Tibial nerve (tissue), 4 donors: ENCODE results near the gene MOV10L1. TPM values are rescaled to one million over a fixed set of nuclear protein-coding genes. Genes with fewer than 3 reads are reported as not detected.
"Not testable (repeated sequence)": the region's sequence is repeated elsewhere in the genome, so short reads cannot be mapped to it uniquely, and the experiment has no call there.

Source experiments
- DNase-seq, 2 donors: peaks; one replicate each; pipeline ENCODE4 v3.0.0-alpha.2; 2019; ENCODE audit warnings: low spot score in 2 of 2
- H3K27ac ChIP-seq, 4 donors: fragments of 200-600 bp; sonication (generic) in 3 of 4; one replicate each; pipeline ENCODE4 v1.5.1; 2017 to 2019; ENCODE audit warnings: mild to moderate bottlenecking in 1 of 4
- H3K27me3 ChIP-seq, 2 donors: fragments of 200-600 bp; sonication (generic) in 1 of 2; one replicate each; pipeline versions ENCODE4 v1.5.1 to v1.6.0; 2017 to 2019
- H3K36me3 ChIP-seq, 3 donors: fragments of 200-600 bp; sonication (generic); one replicate each; pipeline ENCODE4 v1.5.1; 2018 to 2019
- H3K4me1 ChIP-seq, 4 donors: fragments of 200-600 bp; sonication (generic) in 3 of 4; one replicate each; pipeline ENCODE4 v1.5.1; 2017 to 2019
- H3K4me3 ChIP-seq, 4 donors: fragments of 200-600 bp; sonication (generic) in 3 of 4; one replicate each; pipeline ENCODE4 v1.5.1; 2017 to 2019; ENCODE audit warnings: mild to moderate bottlenecking in 1 of 4, moderate library complexity in 1 of 4
- H3K9me3 ChIP-seq, 4 donors: fragments of 200-600 bp; sonication (generic) in 3 of 4; one replicate each; pipeline ENCODE4 v1.5.1; 2017 to 2019
- EP300 ChIP-seq, 2 donors: sonication (generic); formaldehyde crosslinking; IDR thresholded peaks; one replicate each; pipeline ENCODE4 v1.6.1; 2017; ENCODE audit warnings: antibody characterized with exemption in 2 of 2, mild to moderate bottlenecking in 1 of 2
- POLR2A ChIP-seq, 2 donors: fragments of 450-650 bp; IDR thresholded peaks; one replicate each; pipeline ENCODE4 v1.6.1; 2017; ENCODE audit warnings: antibody characterized with exemption in 2 of 2, mild to moderate bottlenecking in 2 of 2, moderate library complexity in 2 of 2
- WGBS, 2 donors: methylation state at CpG; one replicate each; pipeline ENCODE4 v1.1.5; 2018; 5-methylcytosine and 5-hydroxymethylcytosine counted together
- total RNA-seq, 4 donors: library from RNA; depleted of rRNA; stranded (reverse); fragments of >200 nt; gene quantifications; one replicate each; pipeline ENCODE4 v1.1.0, GENCODE V29; 2016
- TF ChIP-seq, protein P1 (sequence below), 5 experiments: fragments of 200-600 bp in 3 of 5; fragments of 450-650 bp in 2 of 5; sonication (generic) in 3 of 5; IDR thresholded peaks; one replicate each; pipeline ENCODE4 v1.5.1; 2016 to 2019; ENCODE audit warnings: antibody characterized with exemption in 5 of 5, mild to moderate bottlenecking in 3 of 5, moderate library complexity in 2 of 5

MOV10L1 gene
- total RNA-seq, 4 donors from 2014 or later: 1.0 to 3.7 (median 2.6) TPM

- no peak overlapping the region for H3K4me3 ChIP-seq
- no peak overlapping the region for H3K27ac ChIP-seq
- TF ChIP-seq POLR2A (IDR thresholded peaks at IDR 0.05) (no peak), EP300 (IDR thresholded peaks at IDR 0.05) (no peak)
- TF ChIP-seq, protein P1, sequence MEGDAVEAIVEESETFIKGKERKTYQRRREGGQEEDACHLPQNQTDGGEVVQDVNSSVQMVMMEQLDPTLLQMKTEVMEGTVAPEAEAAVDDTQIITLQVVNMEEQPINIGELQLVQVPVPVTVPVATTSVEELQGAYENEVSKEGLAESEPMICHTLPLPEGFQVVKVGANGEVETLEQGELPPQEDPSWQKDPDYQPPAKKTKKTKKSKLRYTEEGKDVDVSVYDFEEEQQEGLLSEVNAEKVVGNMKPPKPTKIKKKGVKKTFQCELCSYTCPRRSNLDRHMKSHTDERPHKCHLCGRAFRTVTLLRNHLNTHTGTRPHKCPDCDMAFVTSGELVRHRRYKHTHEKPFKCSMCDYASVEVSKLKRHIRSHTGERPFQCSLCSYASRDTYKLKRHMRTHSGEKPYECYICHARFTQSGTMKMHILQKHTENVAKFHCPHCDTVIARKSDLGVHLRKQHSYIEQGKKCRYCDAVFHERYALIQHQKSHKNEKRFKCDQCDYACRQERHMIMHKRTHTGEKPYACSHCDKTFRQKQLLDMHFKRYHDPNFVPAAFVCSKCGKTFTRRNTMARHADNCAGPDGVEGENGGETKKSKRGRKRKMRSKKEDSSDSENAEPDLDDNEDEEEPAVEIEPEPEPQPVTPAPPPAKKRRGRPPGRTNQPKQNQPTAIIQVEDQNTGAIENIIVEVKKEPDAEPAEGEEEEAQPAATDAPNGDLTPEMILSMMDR (IDR thresholded peaks at IDR 0.05): no peak
- no peak for DNase-seq
- H3K9me3 ChIP-seq: no peaks in the 10 kb centered on the region
- H3K4me1 ChIP-seq: no peaks in the 10 kb centered on the region
- H3K36me3 ChIP-seq: no peaks in the 10 kb centered on the region
- H3K27me3 ChIP-seq: peaks cover 0 to 8% of the 10 kb centered on the region in 2 donors
- 73 to 90% methylated on average over 4 of the region's 4 CpGs for WGBS, 2 donors
Measured at GRCh38 chr22:50131894-50132293, 42.1 kb downstream of the MOV10L1 start.

- no peaks in the 10 kb centered on the region for H3K9me3 ChIP-seq
- WGBS, 2 donors: 75% methylated on average over 10 of the region's 10 CpGs
- no peaks in the 10 kb centered on the region for H3K4me1 ChIP-seq
- TF ChIP-seq POLR2A (IDR thresholded peaks at IDR 0.05): no peak
- no peak for TF ChIP-seq EP300 (IDR thresholded peaks at IDR 0.05)
- TF ChIP-seq, protein P1 (IDR thresholded peaks at IDR 0.05): no peak
- peaks cover 0 to 8% of the 10 kb centered on the region in 2 donors for H3K27me3 ChIP-seq
- no peak overlapping the region for H3K27ac ChIP-seq
- no peak for DNase-seq
- H3K36me3 ChIP-seq: no peaks in the 10 kb centered on the region
- no peak overlapping the region for H3K4me3 ChIP-seq
Measured at GRCh38 chr22:50134481-50134880, 44.7 kb downstream of the MOV10L1 start.

DNA sequence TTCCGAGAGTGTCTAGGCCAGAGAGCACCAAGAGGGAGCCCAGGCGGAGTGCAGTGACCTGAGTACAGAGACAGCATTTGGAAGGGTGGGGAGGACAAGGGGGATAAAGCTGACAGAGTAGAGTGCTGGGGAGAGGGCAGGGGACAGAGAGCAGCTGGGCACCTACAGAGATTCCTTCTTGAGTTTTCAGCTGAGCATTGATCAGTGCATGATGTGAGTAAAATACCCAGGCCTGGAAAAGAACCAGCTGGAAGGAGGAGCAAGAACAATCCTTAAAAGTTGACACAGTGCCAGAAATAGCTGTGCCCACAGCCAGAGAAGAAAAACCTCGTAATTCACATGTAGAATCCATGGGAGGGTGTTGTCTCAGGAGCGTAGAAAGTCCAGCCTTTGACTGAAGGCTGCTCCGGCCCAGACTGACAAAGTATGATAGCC, 46.8 kb downstream of the MOV10L1 start:
- Histone ChIP-seq H3K27me3 (peaks cover 0 to 4% of the 10 kb centered on the region in 2 donors), H3K27ac (no peak overlapping the region), H3K9me3 (no peaks in the 10 kb centered on the region), H3K36me3 (no peaks in the 10 kb centered on the region), H3K4me1 (no peaks in the 10 kb centered on the region), H3K4me3 (no peak overlapping the region)
- no peak for DNase-seq
- TF ChIP-seq POLR2A (IDR thresholded peaks at IDR 0.05): no peak
- TF ChIP-seq, protein P1 (IDR thresholded peaks at IDR 0.05): no peak
- TF ChIP-seq EP300 (IDR thresholded peaks at IDR 0.05): no peak
- 54 to 65% methylated on average over 5 of the region's 5 CpGs for WGBS, 2 donors

- H3K9me3 ChIP-seq, DNase-seq, H3K4me1 ChIP-seq, H3K27me3 ChIP-seq, H3K4me3 ChIP-seq, H3K36me3 ChIP-seq, H3K27ac ChIP-seq: not testable (repeated sequence)
- 94 to 96% methylated on average over 9 of the region's 9 CpGs for WGBS, 2 donors
Measured at GRCh38 chr22:50137277-50137676, 47.5 kb downstream of the MOV10L1 start.

DNA sequence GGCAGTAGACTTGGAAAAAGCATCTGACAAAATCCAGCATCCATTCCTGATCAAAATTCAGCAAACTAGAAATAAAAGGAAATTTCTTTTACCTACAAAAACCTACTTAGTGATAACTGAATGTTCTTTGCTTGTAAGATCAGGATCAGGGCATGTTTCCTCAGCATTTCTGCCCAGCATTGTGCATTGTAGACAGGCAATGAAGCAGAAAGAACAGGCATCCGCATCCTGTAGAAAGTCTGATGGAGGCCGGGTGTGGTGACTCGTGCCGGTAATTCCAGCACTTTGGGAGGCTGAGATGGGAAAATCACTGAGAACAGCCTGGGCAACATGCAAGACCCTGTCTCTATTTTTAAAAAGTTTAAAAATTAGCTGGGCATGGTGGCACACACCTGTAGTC, 48.2 kb downstream of the MOV10L1 start:
- no peaks in the 10 kb centered on the region for H3K36me3 ChIP-seq
- 94 to 95% methylated on average over 4 of the region's 4 CpGs for WGBS, 2 donors
- TF ChIP-seq EP300 (IDR thresholded peaks at IDR 0.05): no peak
- TF ChIP-seq POLR2A (IDR thresholded peaks at IDR 0.05): no peak
- TF ChIP-seq, protein P1 (IDR thresholded peaks at IDR 0.05): no peak
- no peaks in the 10 kb centered on the region for H3K9me3 ChIP-seq
- peaks cover 0 to 4% of the 10 kb centered on the region in 2 donors for H3K27me3 ChIP-seq
- DNase-seq: no peak
- no peak overlapping the region for H3K4me3 ChIP-seq
- H3K27ac ChIP-seq: no peak overlapping the region
- no peaks in the 10 kb centered on the region for H3K4me1 ChIP-seq

- 84 to 89% methylated on average over 9 of the region's 9 CpGs for WGBS, 2 donors
- H3K27ac ChIP-seq: no peak overlapping the region
- H3K36me3 ChIP-seq: no peaks in the 10 kb centered on the region
- no peaks in the 10 kb centered on the region for H3K4me1 ChIP-seq
- H3K9me3 ChIP-seq: no peaks in the 10 kb centered on the region
- peaks cover 0 to 4% of the 10 kb centered on the region in 2 donors for H3K27me3 ChIP-seq
- H3K4me3 ChIP-seq: no peak overlapping the region
- TF ChIP-seq, protein P1 (IDR thresholded peaks at IDR 0.05): no peak
- TF ChIP-seq POLR2A (IDR thresholded peaks at IDR 0.05): no peak
- TF ChIP-seq EP300 (IDR thresholded peaks at IDR 0.05): no peak
- no peak for DNase-seq
Measured at GRCh38 chr22:50138988-50139387, 49.2 kb downstream of the MOV10L1 start.
